ENCODE data around the gene LOC128125822.

GRCh38 chr6:63598049-63599036, 26.1 kb downstream of the LOC128125822 start:
- TF ChIP-seq, protein P1, sequence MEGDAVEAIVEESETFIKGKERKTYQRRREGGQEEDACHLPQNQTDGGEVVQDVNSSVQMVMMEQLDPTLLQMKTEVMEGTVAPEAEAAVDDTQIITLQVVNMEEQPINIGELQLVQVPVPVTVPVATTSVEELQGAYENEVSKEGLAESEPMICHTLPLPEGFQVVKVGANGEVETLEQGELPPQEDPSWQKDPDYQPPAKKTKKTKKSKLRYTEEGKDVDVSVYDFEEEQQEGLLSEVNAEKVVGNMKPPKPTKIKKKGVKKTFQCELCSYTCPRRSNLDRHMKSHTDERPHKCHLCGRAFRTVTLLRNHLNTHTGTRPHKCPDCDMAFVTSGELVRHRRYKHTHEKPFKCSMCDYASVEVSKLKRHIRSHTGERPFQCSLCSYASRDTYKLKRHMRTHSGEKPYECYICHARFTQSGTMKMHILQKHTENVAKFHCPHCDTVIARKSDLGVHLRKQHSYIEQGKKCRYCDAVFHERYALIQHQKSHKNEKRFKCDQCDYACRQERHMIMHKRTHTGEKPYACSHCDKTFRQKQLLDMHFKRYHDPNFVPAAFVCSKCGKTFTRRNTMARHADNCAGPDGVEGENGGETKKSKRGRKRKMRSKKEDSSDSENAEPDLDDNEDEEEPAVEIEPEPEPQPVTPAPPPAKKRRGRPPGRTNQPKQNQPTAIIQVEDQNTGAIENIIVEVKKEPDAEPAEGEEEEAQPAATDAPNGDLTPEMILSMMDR (IDR thresholded peaks at IDR 0.05 in 8 of 11, conservative IDR thresholded peaks at IDR 0.05 in 3 of 11), result peak; percentile 62 to 89 (median 81)
- TF ChIP-seq POLR2A (IDR thresholded peaks at IDR 0.05) (no peak), POLR2AphosphoS5 (IDR thresholded peaks at IDR 0.05) (peak in 1 of 3 donors; percentile 63)

Measured in spleen (tissue), 7 donors.